GM12878 (cell line): ENCODE results near the gene SARM1. TPM values are rescaled to one million over a fixed set of nuclear protein-coding genes. Genes with fewer than 3 reads are reported as not detected.

Source experiments
- ATAC-seq: fragments of 200-7000 bp; cut with Tn5 transposase; 3 replicates; pipeline ENCODE4 v1.9.1; 2020; ENCODE audit warnings: mild to moderate bottlenecking, moderate library complexity
- BruUV-seq: library from RNA; stranded (reverse); fragments of 400-500 nt; replicated peaks from 2 replicates; lab custom pipeline; 2021; lab: Mats Ljungman, UMichigan
- CTCF ChIA-PET: fragments of 300-600 bp; sonication (Branson Sonifier 250); formaldehyde crosslinking; extraction: SDS; loops from one replicate; lab custom pipeline; 2021; ENCODE audit warnings: inconsistent platforms; lab: Yijun Ruan, JAX
- POLR2A ChIA-PET: fragments of 350-600 bp; formaldehyde crosslinking; extraction: SDS; loops from one replicate; lab custom pipeline; 2021; ENCODE audit warnings: inconsistent platforms; lab: Charles Lee
- RAD21 ChIA-PET: fragments of 300-600 bp; sonication (Branson Sonifier 250); formaldehyde crosslinking; loops from one replicate; lab custom pipeline; 2023; ENCODE audit warnings: antibody characterized with exemption; ENCODE audit not compliant: unreplicated experiment; lab: Charles Lee
- SMC1A ChIA-PET: fragments of 300-600 bp; sonication (Branson Sonifier 250); formaldehyde crosslinking; loops from one replicate; lab custom pipeline; 2023; ENCODE audit not compliant: unreplicated experiment, uncharacterized antibody; lab: Charles Lee
- DNase-seq: peaks from one replicate; pipeline ENCODE4 v3.0.0-alpha.2; 2011; ENCODE audit warnings: low read depth, low spot score
- FAIRE-seq: peaks from 3 replicates; lab custom pipeline; 2011; peaks lifted over from hg19 to GRCh38; lab: Jason Lieb, UNC
- H2AFZ ChIP-seq: 2 replicates; pipeline ENCODE4 v1.6.0; 2011; ENCODE audit warnings: low read depth, low read length, control low read depth; ENCODE audit not compliant: control insufficient read depth
- H3K27ac ChIP-seq: 2 replicates; pipeline ENCODE4 v1.5.1; 2011; ENCODE audit warnings: control low read depth; ENCODE audit not compliant: control insufficient read depth, insufficient read depth
- H3K27me3 ChIP-seq, 2 experiments: replicated peaks in 1 of 2; 2 replicates each; pipeline versions ENCODE4 v1.6.0 to v1.6.1; 2011; ENCODE audit warnings: low read length in 1 of 2; ENCODE audit not compliant: control insufficient read depth in 2 of 2, insufficient read depth in 2 of 2
- H3K36me3 ChIP-seq, 2 experiments: 2 replicates each; pipeline ENCODE4 v1.5.1; 2011; ENCODE audit warnings: low read length in 1 of 2; ENCODE audit not compliant: control insufficient read depth in 2 of 2, insufficient read depth in 2 of 2
- H3K4me1 ChIP-seq: 2 replicates; pipeline ENCODE4 v1.6.1; 2011; ENCODE audit warnings: mild to moderate bottlenecking, low read length, moderate library complexity, mixed read lengths; ENCODE audit not compliant: control insufficient read depth, insufficient read depth
- H3K4me2 ChIP-seq: 2 replicates; pipeline ENCODE4 v1.6.0; 2011; ENCODE audit warnings: control low read depth; ENCODE audit not compliant: control insufficient read depth, insufficient read depth
- H3K4me3 ChIP-seq: fragments of 200-600 bp; sonication (generic); 2 replicates; pipeline ENCODE4 v1.5.1; 2016
- H3K79me2 ChIP-seq: 2 replicates; pipeline ENCODE4 v1.6.0; 2011; ENCODE audit warnings: low read length; ENCODE audit not compliant: control insufficient read depth, insufficient read depth
- H3K9ac ChIP-seq: 2 replicates; pipeline ENCODE4 v1.8.0; 2011; ENCODE audit warnings: low read length, control low read depth, mixed read lengths; ENCODE audit not compliant: control insufficient read depth, insufficient read depth
- H3K9me3 ChIP-seq: replicated peaks from 3 replicates; pipeline ENCODE4 v1.5.1; 2011; ENCODE audit warnings: mild to moderate bottlenecking, low read length; ENCODE audit not compliant: control insufficient read depth, insufficient read depth
- H4K20me1 ChIP-seq: 2 replicates; pipeline ENCODE4 v1.6.0; 2011; ENCODE audit not compliant: control insufficient read depth, insufficient read depth
- CBX3 ChIP-seq: fragments of 200-600 bp; sonication (generic); IDR thresholded peaks from 2 replicates; pipeline ENCODE4 v1.6.1; 2016; ENCODE audit warnings: low read depth, borderline replicate concordance
- FOXM1 ChIP-seq: IDR thresholded peaks from 2 replicates; pipeline ENCODE4 v1.6.1; 2012; ENCODE audit warnings: low read depth, mild to moderate bottlenecking, inconsistent platforms, low read length, moderate library complexity
- MYC ChIP-seq: IDR thresholded peaks from 2 replicates; pipeline ENCODE4 v1.6.1; 2011; ENCODE audit warnings: mild to moderate bottlenecking, low read length, moderate library complexity, inconsistent platforms; ENCODE audit not compliant: insufficient read depth, insufficient replicate concordance, insufficient read length, severe bottlenecking
- POLR2A ChIP-seq: IDR thresholded peaks from 2 replicates; pipeline ENCODE4 v1.6.1; 2011; ENCODE audit warnings: low read depth, mild to moderate bottlenecking, low read length
- RB1 ChIP-seq: fragments of 450-650 bp; formaldehyde crosslinking; IDR thresholded peaks from 2 replicates; pipeline ENCODE4 v1.6.1; 2017; ENCODE audit warnings: mild to moderate bottlenecking, borderline replicate concordance
- WGBS: methylation state at CpG from one replicate; pipeline ENCODE4 v1.1.6; 2016; ENCODE audit warnings: low lambda C conversion rate; ENCODE audit not compliant: insufficient replicate concordance, insufficient coverage; ENCODE audit errors: missing lambda C conversion rate; 5-methylcytosine and 5-hydroxymethylcytosine counted together
- in situ Hi-C: fragments of 300-500 bp; cut with MboI; formaldehyde crosslinking; loops from 9 replicates; pipeline ENCODE4 v1.14.3; 2018; ENCODE audit warnings: mixed read lengths
- intact Hi-C: fragments of 100-400 bp; cut with micrococcal nuclease; formaldehyde crosslinking; loops from one replicate; pipeline ENCODE4 v1.14.2; 2022; ENCODE audit not compliant: unreplicated experiment
- polyA plus RNA-seq, 11 experiments: library from polyadenylated mRNA; depleted of rRNA in 4 of 11; unstranded in 6 of 11; stranded (reverse) in 5 of 11; fragments of >200 nt; fragmentation: Nextera tagmentation in 4 of 11; fragmentation: Illumina TruSeq in 1 of 11; extraction: Ambion mirVana in 4 of 11; extraction: Trizol in 1 of 11; gene quantifications; 1 replicate in 1 of 11; 2 replicates in 10 of 11; pipeline versions ENCODE4 v1.2.1 to v1.2.3, GENCODE V29; 2011 to 2016; ENCODE audit warnings: inconsistent platforms in 2 of 11, missing spikeins in 2 of 11, low read depth in 1 of 11
- total RNA-seq, 4 experiments: library from RNA; depleted of rRNA in 3 of 4; stranded (reverse); fragments of >200 nt in 3 of 4; fragmentation: Illumina TruSeq in 1 of 4; extraction: Trizol in 1 of 4; gene quantifications; 2 replicates each; pipeline versions ENCODE4 v1.2.1 to v1.2.3, GENCODE V29; 2013 to 2021
- TF ChIP-seq, protein P1 (sequence below): fragments of 450-650 bp; IDR thresholded peaks from 2 replicates; pipeline ENCODE4 v1.6.1; 2016; ENCODE audit warnings: mild to moderate bottlenecking
- TF ChIP-seq, protein P2 (sequence below): fragments of 450-650 bp; formaldehyde crosslinking; IDR thresholded peaks from 2 replicates; pipeline ENCODE4 v1.5.0; 2022; ENCODE audit warnings: mild to moderate bottlenecking, missing genetic modification characterization

The SARM1 gene
- total and polyA plus RNA-seq, 10 of the 15 experiments (the other 5 are each of a cell fraction or from before 2014, with no cell fraction given), result 0.56 to 25.3 (median 11.9) TPM

GRCh38 chr17:28365487-28365886, 6.0 kb upstream of the SARM1 start:
- H2AFZ ChIP-seq, result no peak overlapping the region
- SMC1A ChIA-PET, result no interaction called here
- TF ChIP-seq MYC (no peak), RB1 (no peak), FOXM1 (no peak), POLR2A (peak; percentile 15; the same call in 1 of the 2 replicates), CBX3 (no peak)
- TF ChIP-seq, protein P1, sequence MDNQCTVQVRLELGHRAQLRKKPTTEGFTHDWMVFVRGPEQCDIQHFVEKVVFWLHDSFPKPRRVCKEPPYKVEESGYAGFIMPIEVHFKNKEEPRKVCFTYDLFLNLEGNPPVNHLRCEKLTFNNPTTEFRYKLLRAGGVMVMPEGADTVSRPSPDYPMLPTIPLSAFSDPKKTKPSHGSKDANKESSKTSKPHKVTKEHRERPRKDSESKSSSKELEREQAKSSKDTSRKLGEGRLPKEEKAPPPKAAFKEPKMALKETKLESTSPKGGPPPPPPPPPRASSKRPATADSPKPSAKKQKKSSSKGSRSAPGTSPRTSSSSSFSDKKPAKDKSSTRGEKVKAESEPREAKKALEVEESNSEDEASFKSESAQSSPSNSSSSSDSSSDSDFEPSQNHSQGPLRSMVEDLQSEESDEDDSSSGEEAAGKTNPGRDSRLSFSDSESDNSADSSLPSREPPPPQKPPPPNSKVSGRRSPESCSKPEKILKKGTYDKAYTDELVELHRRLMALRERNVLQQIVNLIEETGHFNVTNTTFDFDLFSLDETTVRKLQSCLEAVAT, result no peak
- TF ChIP-seq, protein P2, sequence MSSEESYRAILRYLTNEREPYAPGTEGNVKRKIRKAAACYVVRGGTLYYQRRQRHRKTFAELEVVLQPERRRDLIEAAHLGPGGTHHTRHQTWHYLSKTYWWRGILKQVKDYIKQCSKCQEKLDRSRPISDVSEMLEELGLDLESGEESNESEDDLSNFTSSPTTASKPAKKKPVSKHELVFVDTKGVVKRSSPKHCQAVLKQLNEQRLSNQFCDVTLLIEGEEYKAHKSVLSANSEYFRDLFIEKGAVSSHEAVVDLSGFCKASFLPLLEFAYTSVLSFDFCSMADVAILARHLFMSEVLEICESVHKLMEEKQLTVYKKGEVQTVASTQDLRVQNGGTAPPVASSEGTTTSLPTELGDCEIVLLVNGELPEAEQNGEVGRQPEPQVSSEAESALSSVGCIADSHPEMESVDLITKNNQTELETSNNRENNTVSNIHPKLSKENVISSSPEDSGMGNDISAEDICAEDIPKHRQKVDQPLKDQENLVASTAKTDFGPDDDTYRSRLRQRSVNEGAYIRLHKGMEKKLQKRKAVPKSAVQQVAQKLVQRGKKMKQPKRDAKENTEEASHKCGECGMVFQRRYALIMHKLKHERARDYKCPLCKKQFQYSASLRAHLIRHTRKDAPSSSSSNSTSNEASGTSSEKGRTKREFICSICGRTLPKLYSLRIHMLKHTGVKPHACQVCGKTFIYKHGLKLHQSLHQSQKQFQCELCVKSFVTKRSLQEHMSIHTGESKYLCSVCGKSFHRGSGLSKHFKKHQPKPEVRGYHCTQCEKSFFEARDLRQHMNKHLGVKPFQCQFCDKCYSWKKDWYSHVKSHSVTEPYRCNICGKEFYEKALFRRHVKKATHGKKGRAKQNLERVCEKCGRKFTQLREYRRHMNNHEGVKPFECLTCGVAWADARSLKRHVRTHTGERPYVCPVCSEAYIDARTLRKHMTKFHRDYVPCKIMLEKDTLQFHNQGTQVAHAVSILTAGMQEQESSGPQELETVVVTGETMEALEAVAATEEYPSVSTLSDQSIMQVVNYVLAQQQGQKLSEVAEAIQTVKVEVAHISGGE (CRISPR knock-in tag), result no peak
- no peak overlapping the region for H3K4me2 ChIP-seq
- CTCF ChIA-PET, result interaction anchor here (0.6 kb wide), 1 partner anchor 37 kb away, joined by 3 read pairs; no protein-coding TSS in a partner anchor
- H3K36me3 ChIP-seq, result peaks cover 2 to 3% of the 10 kb centered on the region in 2 experiments; a peak in 2 of 4 replicates
- ATAC-seq (no peak), FAIRE-seq (no peak), DNase-seq (no peak)
- H4K20me1 ChIP-seq, result no peaks in the 10 kb centered on the region
- H3K27me3 ChIP-seq, result no peaks in the 10 kb centered on the region
- WGBS, result 95% methylated on average over 3 of the region's 3 CpGs
- H3K9ac ChIP-seq, result no peak overlapping the region
- no peak overlapping the region for H3K4me3 ChIP-seq
- H3K79me2 ChIP-seq, result no peaks in the 10 kb centered on the region
- intact Hi-C loops (no loop called here), in situ Hi-C loops (no loop called here)
- no peaks in the 10 kb centered on the region for H3K4me1 ChIP-seq
- BruUV-seq, result no TSS peak
- RAD21 ChIA-PET, result no interaction called here
- POLR2A ChIA-PET, result no interaction called here
- no peaks in the 10 kb centered on the region for H3K9me3 ChIP-seq
- H3K27ac ChIP-seq, result no peak overlapping the region
